GM19099 (cell line): ENCODE data around the gene NAAA.

ENCODE experiments used
- POLR2A ChIP-seq: IDR thresholded peaks from 3 replicates; pipeline ENCODE4 v1.6.1; 2011; ENCODE audit warnings: low read depth; ENCODE audit not compliant: insufficient read length; ENCODE audit errors: extremely low read depth

Gene NAAA

DNA sequence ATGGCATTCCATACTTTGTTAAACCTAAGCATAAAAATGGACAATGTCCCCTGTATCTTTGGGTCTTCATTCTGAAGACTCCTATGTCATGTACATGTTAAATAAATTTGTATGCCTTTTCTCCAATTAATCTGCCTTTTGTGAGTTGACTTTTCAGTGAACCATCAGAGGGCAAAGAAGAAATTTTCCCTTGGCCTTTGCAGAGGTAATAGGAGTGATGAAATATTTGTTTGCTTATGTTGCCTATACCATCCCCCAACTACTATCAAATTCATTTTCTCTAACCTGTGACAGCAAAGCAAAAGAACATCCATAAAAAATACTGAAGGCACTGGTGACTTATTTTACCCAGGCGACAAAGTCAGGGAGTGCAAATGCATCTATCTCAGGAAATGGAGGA lies 18.2 kb downstream of the NAAA start:
- no peak for TF ChIP-seq POLR2A

GRCh38 chr4:75921910-75922309 lies 18.9 kb downstream of the NAAA start:
- TF ChIP-seq POLR2A, result no peak

DNA sequence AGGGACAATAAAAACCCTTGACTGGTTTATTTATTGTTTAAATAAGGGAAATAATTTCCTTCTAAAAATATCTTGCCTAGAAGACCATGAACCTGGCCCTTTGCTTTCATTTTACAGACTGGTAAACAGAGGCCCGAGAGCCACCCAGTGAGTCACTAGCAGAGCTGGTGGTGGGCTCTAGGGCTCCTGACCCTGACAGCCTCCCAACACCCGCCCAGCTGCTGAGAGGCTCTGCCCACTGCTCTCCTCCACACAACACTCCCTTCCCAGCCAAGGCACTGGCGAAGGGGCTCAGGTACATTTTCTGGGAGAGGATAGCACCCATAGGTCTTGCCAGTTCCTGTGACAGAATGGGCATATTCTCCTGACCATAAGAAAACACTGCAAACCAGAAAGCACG lies 20.5 kb downstream of the NAAA start:
- no peak for TF ChIP-seq POLR2A

DNA sequence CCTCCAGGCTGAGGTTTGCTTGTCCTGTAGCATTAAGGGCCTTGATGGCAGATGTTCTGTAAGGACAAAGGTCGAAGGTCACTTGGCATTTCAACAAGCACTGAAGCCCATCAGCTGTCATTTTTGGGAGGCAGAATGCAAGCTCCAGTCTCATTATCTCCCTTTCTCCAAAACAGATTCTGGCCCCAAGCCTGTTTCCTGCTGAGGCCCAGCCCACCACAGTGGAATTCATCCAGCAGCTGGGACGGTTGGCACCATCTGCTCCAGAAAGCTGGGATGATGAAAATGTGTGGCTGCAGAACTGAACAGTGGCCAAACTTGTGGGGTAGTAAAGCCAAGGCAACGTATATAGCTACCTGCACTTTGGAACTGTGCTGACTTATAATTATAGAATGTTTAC lies 20.9 kb downstream of the NAAA start:
- TF ChIP-seq POLR2A, result no peak

GRCh38 chr4:75916091-75916661 lies 24.6 kb downstream of the NAAA start:
- no peak for TF ChIP-seq POLR2A

GRCh38 chr4:75912968-75913367 lies 27.8 kb downstream of the NAAA start:
- no peak for TF ChIP-seq POLR2A

DNA sequence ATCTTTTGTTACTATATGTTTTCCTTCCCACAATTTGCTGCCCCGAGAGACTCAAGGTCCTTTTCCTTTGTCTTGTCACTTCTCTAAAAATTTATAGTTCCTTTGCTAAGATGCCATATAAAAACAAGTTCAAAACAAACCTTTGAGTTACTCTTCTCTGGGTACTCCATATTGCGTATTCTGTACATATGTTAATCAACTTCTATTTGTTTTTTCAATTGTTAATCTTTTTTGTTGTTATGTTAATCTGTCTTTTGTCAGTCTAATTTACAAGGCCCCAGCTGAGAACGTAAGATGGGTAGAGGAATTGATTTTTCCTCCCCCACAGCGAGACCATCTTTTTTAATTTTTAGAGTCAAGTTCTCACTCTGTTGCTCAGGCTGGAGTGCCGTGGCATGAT lies 31.4 kb downstream of the NAAA start:
- no peak for TF ChIP-seq POLR2A

- TF ChIP-seq POLR2A, result no peak
Measured at GRCh38 chr4:75908555-75908954, 32.3 kb downstream of the NAAA start.

GRCh38 chr4:75907966-75908365 lies 32.8 kb downstream of the NAAA start:
- no peak for TF ChIP-seq POLR2A

GRCh38 chr4:75904076-75904475 lies 36.7 kb downstream of the NAAA start:
- no peak for TF ChIP-seq POLR2A

DNA sequence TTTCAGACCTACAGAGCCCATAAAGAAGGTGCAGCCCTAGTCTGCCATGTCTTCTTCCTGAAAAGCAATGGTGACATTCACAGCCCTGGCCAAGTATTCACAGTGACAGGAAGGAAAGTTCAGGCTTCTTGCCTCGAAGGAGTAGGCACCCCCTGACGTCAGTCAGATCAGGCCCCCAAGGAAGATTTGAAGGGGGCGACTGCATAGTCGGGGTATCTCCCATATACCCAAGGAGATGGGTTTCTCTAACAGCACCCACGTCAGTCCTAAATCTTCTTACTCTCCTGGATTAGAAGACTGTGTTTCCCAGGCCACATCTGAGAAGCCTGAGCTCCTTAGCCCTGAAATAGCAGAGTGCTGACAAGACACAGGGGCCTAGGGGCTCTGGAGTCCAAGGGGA lies 38.5 kb downstream of the NAAA start, which contains the start of gene PPEF2:
Gene PPEF2, minus strand, starts transcription at position 101 of the 400 bp plus-strand sequence. CDS start 6,127 bp downstream, outside the sequence.
- TF ChIP-seq POLR2A, result no peak

GRCh38 chr4:75898536-75898935 lies 42.3 kb downstream of the NAAA start:
- TF ChIP-seq POLR2A, result no peak

- TF ChIP-seq POLR2A, result no peak
Measured at GRCh38 chr4:75895744-75896314, 45.0 kb downstream of the NAAA start.

DNA sequence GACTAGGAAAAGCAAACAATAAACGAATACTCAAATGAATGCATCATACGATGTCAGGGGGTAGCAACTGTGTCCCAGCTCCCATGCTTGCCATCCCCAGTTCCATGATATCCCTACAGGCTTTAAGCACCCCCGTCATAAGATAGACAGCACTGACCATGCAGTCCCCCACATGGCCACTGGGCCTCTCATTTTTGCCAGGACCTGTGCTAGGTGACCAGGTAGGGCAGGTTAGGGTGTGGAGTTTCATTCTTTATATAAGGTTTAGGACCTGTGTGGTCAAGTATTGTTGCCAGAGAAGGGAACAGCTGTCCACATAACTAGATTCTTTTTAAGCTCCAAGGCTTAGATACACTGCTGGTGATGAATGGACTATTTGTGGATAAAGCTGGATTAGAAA lies 48.3 kb downstream of the NAAA start:
- TF ChIP-seq POLR2A, result no peak

DNA sequence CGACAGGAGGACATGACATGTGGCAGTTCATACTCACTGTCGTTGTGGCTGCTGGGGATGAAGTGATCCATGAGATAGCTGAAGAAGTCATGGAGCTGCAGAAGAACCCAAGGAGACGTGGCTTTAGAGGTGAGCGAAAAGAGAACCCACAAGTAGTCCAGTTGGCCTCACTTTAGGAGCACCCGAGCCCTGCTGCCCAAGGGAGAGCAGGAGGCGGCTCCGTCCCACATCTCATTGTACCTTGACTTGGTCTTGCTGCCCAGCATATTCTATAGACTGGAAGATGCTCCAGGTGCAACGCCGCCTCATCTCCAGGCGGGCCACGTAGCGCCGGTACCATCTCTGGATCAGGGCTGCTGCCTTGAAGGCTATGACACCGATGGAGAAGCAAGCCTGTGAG lies 49.2 kb downstream of the NAAA start:
- TF ChIP-seq POLR2A, result no peak

- no peak for TF ChIP-seq POLR2A
Measured at GRCh38 chr4:75889537-75890199, 51.1 kb downstream of the NAAA start.
